Activated B cell treated with CpG ODN at 0.5 μM for 24 hours (primary cell): Measurements from ENCODE around the gene RETREG2. TPM values are rescaled to one million over a fixed set of nuclear protein-coding genes. Genes with fewer than 3 reads are reported as not detected.
A peak's percentile ranks its signal among the peaks of the same experiment; 100 is the strongest.

Experiments
- ATAC-seq: fragments of 200-7000 bp; cut with Tn5 transposase; one replicate; pipeline ENCODE4 v1.10.0; 2021; ENCODE audit warnings: low read depth, mild to moderate bottlenecking, moderate library complexity
- CTCF ChIA-PET: fragments of 350-600 bp; sonication (Branson Sonifier 250); formaldehyde crosslinking; loops from one replicate; lab custom pipeline; 2021; ENCODE audit warnings: antibody characterized with exemption; lab: Charles Lee
- POLR2A ChIA-PET: fragments of 350-600 bp; sonication (Branson Sonifier 250); formaldehyde crosslinking; loops from one replicate; lab custom pipeline; 2021; ENCODE audit warnings: antibody characterized with exemption; lab: Charles Lee
- DNase-seq: peaks from one replicate; pipeline ENCODE4 v3.0.0; 2022
- H3K27ac Mint-ChIP-seq: one replicate; pipeline ENCODE4 v1.8.0; 2020; ENCODE audit warnings: mixed read lengths
- H3K27me3 Mint-ChIP-seq: one replicate; pipeline ENCODE4 v1.8.0; 2021; ENCODE audit warnings: mixed read lengths
- H3K36me3 Mint-ChIP-seq: one replicate; pipeline ENCODE4 v1.8.0; 2021; ENCODE audit warnings: low read depth, mixed read lengths
- H3K4me1 Mint-ChIP-seq: one replicate; pipeline ENCODE4 v1.8.0; 2021; ENCODE audit warnings: mixed read lengths
- H3K4me3 Mint-ChIP-seq: one replicate; pipeline ENCODE4 v1.8.0; 2020; ENCODE audit warnings: mild to moderate bottlenecking, mixed read lengths
- H3K9me3 Mint-ChIP-seq: one replicate; pipeline ENCODE4 v1.8.0; 2020; ENCODE audit warnings: mixed read lengths
- intact Hi-C: fragments of 100-400 bp; cut with micrococcal nuclease; formaldehyde crosslinking; loops from one replicate; pipeline ENCODE4 v1.15.1; 2024
- total RNA-seq: library from RNA; stranded (reverse); gene quantifications from 2 replicates; pipeline ENCODE4 v1.2.3, GENCODE V29; 2022
- TF ChIP-seq, protein P1 (sequence below): fragments of 200-600 bp; IDR thresholded peaks from one replicate; pipeline ENCODE4 v1.8.0; 2022; ENCODE audit warnings: antibody characterized with exemption, mild to moderate bottlenecking

RETREG2 gene
- total RNA-seq, 1 donor from 2014 or later: 78.6 TPM

DNA sequence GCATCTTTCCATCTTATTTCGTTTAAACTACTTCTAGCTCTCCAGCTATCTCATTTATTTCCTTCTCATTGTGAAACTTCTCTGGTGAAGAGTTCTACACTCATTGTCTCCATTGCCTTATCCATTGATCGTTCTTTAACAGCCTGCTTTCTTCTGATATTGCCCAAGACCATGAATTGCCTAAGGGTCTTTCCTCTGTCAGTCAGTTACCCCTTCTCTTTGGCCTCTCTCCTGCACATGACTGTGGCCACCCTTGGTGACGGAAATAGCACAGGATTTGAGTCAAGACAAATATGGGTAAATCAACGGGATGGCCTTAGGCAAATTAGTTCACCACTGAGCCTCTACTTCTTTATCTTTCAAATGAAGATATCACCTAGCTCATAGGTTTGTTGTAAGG is 44.1 kb upstream of the RETREG2 start:
- TF ChIP-seq, protein P1, sequence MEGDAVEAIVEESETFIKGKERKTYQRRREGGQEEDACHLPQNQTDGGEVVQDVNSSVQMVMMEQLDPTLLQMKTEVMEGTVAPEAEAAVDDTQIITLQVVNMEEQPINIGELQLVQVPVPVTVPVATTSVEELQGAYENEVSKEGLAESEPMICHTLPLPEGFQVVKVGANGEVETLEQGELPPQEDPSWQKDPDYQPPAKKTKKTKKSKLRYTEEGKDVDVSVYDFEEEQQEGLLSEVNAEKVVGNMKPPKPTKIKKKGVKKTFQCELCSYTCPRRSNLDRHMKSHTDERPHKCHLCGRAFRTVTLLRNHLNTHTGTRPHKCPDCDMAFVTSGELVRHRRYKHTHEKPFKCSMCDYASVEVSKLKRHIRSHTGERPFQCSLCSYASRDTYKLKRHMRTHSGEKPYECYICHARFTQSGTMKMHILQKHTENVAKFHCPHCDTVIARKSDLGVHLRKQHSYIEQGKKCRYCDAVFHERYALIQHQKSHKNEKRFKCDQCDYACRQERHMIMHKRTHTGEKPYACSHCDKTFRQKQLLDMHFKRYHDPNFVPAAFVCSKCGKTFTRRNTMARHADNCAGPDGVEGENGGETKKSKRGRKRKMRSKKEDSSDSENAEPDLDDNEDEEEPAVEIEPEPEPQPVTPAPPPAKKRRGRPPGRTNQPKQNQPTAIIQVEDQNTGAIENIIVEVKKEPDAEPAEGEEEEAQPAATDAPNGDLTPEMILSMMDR: no peak
- Mint-ChIP-seq H3K27ac (no peak overlapping the region), H3K4me1 (no peaks in the 10 kb centered on the region), H3K27me3 (no peaks in the 10 kb centered on the region), H3K4me3 (no peak overlapping the region), H3K36me3 (peaks cover 43% of the 10 kb centered on the region), H3K9me3 (no peaks in the 10 kb centered on the region)
- no peak for ATAC-seq
- CTCF ChIA-PET: no interaction called here
- POLR2A ChIA-PET: no interaction called here
- intact Hi-C loops: no loop called here
- DNase-seq: no peak

GRCh38 chr2:219140722-219141121 is 37.4 kb upstream of the RETREG2 start:
- no peaks in the 10 kb centered on the region for H3K4me1 Mint-ChIP-seq
- TF ChIP-seq, protein P1: no peak
- no peak for DNase-seq
- ChIA-PET POLR2A (no interaction called here), CTCF (interaction anchor here (1.4 kb wide), 1 partner anchor 21 kb away, joined by 4 read pairs; no protein-coding TSS in a partner anchor)
- H3K36me3 Mint-ChIP-seq: peaks cover 66% of the 10 kb centered on the region
- no peaks in the 10 kb centered on the region for H3K27me3 Mint-ChIP-seq
- no peak for ATAC-seq
- H3K4me3 Mint-ChIP-seq: no peak overlapping the region
- intact Hi-C loops: no loop called here
- no peak overlapping the region for H3K27ac Mint-ChIP-seq
- H3K9me3 Mint-ChIP-seq: no peaks in the 10 kb centered on the region

DNA sequence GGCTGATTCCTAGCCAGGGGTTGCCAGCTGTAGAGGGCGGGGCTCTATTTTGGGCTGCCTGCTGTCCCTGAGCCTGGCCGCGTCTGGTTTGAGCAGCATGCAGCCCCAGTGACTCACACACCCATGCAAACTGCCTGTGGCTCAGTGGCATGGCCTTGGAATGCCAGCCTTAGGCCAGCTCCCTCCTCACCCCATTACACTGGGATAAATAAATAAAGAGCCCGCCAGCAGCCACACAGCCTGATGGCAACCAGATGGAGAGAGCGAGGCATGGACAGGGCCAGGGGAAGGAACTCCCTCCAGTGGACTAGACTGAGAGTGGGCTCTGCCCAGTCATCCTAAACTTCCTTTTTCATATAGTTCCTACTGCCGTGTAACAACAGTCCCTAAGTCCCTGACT is 35.7 kb upstream of the RETREG2 start:
- ATAC-seq (no peak), DNase-seq (no peak)
- Mint-ChIP-seq H3K4me1 (no peaks in the 10 kb centered on the region), H3K4me3 (no peak overlapping the region), H3K27ac (no peak overlapping the region), H3K36me3 (peaks cover 78% of the 10 kb centered on the region), H3K27me3 (no peaks in the 10 kb centered on the region), H3K9me3 (no peaks in the 10 kb centered on the region)
- ChIA-PET POLR2A (no interaction called here), CTCF (interaction anchor here (1.4 kb wide), 1 partner anchor 23 kb away, joined by 4 read pairs; no protein-coding TSS in a partner anchor)
- TF ChIP-seq, protein P1: no peak
- intact Hi-C loops: no loop called here

DNA sequence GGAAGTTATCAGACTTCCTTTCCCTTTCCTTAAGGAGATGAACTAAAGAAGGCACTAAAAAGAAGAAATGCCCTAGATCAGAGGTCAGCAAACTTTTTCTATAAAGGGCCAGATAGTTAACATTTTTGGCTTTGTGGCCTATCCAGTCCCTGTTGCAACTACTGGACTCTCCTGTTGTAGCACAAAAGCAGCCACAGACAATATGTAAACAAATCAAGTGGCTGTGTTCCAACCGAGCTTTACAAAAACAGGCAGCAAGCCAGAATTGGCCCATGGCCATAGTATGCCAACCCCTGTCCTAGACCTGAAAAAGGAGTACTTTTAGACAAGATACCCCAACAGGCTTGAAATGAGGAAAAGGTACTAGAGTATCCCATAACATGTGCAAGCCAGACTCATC is 28.4 kb upstream of the RETREG2 start:
- ChIA-PET CTCF (no interaction called here), POLR2A (no interaction called here)
- Mint-ChIP-seq H3K36me3 (peaks cover 65% of the 10 kb centered on the region), H3K9me3 (no peaks in the 10 kb centered on the region), H3K27ac (no peak overlapping the region), H3K4me3 (no peak overlapping the region), H3K4me1 (no peaks in the 10 kb centered on the region), H3K27me3 (no peaks in the 10 kb centered on the region)
- ATAC-seq (no peak), DNase-seq (no peak)
- TF ChIP-seq, protein P1: no peak
- intact Hi-C loops: no loop called here

GRCh38 chr2:219155054-219155644 is 22.9 kb upstream of the RETREG2 start:
- DNase-seq (no peak), ATAC-seq (peak; percentile 27)
- ChIA-PET POLR2A (interaction anchor here (0.7 to 1.1 kb wide), 2 partner anchors 21 to 97 kb away, joined by 3 to 5 read pairs; partner anchors contain the start of gene CNPPD1), CTCF (interaction anchor here (0.6 to 8.3 kb wide), 14 partner anchors 9 to 237 kb away, joined by 3 to 53 read pairs (median 4); partner anchors contain the start of gene IHH)
- intact Hi-C loops: loop anchor here (1.0 kb wide), 4 partner anchors 97 to 302 kb away; no protein-coding TSS in a partner anchor
- H3K36me3 Mint-ChIP-seq: peaks cover 47% of the 10 kb centered on the region
- no peaks in the 10 kb centered on the region for H3K9me3 Mint-ChIP-seq
- H3K27ac Mint-ChIP-seq: no peak overlapping the region
- no peaks in the 10 kb centered on the region for H3K27me3 Mint-ChIP-seq
- H3K4me3 Mint-ChIP-seq: no peak overlapping the region
- TF ChIP-seq, protein P1: peak; percentile 77
- H3K4me1 Mint-ChIP-seq: peaks cover 7% of the 10 kb centered on the region
